Pancreas (tissue), 10 donors: ENCODE data around the gene POGZ. TPM values are rescaled to one million over a fixed set of nuclear protein-coding genes. Genes with fewer than 3 reads are reported as not detected.
"Not testable (repeated sequence)": the region's sequence is repeated elsewhere in the genome, so short reads cannot be mapped to it uniquely, and the experiment has no call there.

Experiments used
- ATAC-seq, 4 donors: fragments of 200-7000 bp; cut with Tn5 transposase; one replicate each; pipeline versions ENCODE4 v1.8.0 to v1.9.1; 2020; ENCODE audit warnings: mild to moderate bottlenecking in 4 of 4, moderate library complexity in 4 of 4
- DNase-seq, 6 donors: peaks; one replicate each; pipeline ENCODE4 v3.0.0-alpha.2; 2020
- FAIRE-seq: peaks from 2 replicates; lab custom pipeline; 2012; peaks lifted over from hg19 to GRCh38; lab: Jason Lieb, UNC
- H3K27ac ChIP-seq, 4 donors: fragments of 200-600 bp; sonication (generic); 1 replicate in 3 of 4; 2 replicates in 1 of 4; pipeline versions ENCODE4 v1.5.0 to v1.8.0; 2020
- H3K27me3 ChIP-seq, 4 donors: fragments of 200-600 bp; one replicate each; pipeline ENCODE4 v1.8.0; 2021
- H3K36me3 ChIP-seq, 3 donors: fragments of 200-600 bp; sonication (generic) in 1 of 3; one replicate each; pipeline versions ENCODE4 v1.5.0 to v1.8.0; 2020 to 2021
- H3K4me1 ChIP-seq, 3 donors: fragments of 200-600 bp; one replicate each; pipeline ENCODE4 v1.8.0; 2021
- H3K4me3 ChIP-seq, 4 donors: fragments of 200-600 bp; sonication (generic) in 2 of 4; one replicate each; pipeline versions ENCODE4 v1.5.0 to v1.8.0; 2020 to 2021
- H3K9me3 ChIP-seq, 4 donors: fragments of 200-600 bp; one replicate each; pipeline ENCODE4 v1.8.0; 2021
- CTCF ChIP-seq, 4 donors: fragments of 200-600 bp; sonication (generic) in 3 of 4; IDR thresholded peaks; one replicate each; pipeline versions ENCODE4 v1.5.0 to v1.8.0; 2021; ENCODE audit warnings: antibody characterized with exemption in 4 of 4
- WGBS, 2 donors: extraction: QIAGEN DNeasy Blood & Tissue Kit; methylation state at CpG; one replicate each; pipeline ENCODE4 v1.1.7; 2013; 5-methylcytosine and 5-hydroxymethylcytosine counted together
- intact Hi-C, 3 donors: fragments of 100-400 bp; cut with DNase I; formaldehyde crosslinking; loops; one replicate each; pipeline versions ENCODE4 v1.11.1 to v1.14.2; 2022
- polyA plus RNA-seq, 2 donors: library from polyadenylated mRNA; stranded (reverse); fragments of 200-250 nt; gene quantifications; one replicate each; pipeline ENCODE4 v1.2.3, GENCODE V29; 2013
- total RNA-seq, 6 donors: library from RNA; stranded (reverse); fragmentation: NEBNext Ultra II Directional in 4 of 6; extraction: Animal tissue kit (Norgen Biotek cat#: 25700) in 4 of 6; gene quantifications; one replicate each; pipeline versions ENCODE4 v1.2.1 to v1.2.4, GENCODE V29; 2021 to 2023
- donor health status: healthy with polysubstance abuse.
- donor health status: DM: no; HTN: no; CAD: no; lungs with moderate emphysema.
- donor health status: DM: no; HTN: no; CAD: no.
- donor health status: control.
- donor health status: control.
- donor health status: Bipolar disorder and iron deficiency.
- donor health status: DM: yes; HTN: yes; CAD: no.
- donor health status: DM: no; HTN: no; CAD: no.
- donor health status: DM: no; HTN: no; CAD: no.
- donor health status: DM: yes; HTN: yes; CAD: no.

Gene POGZ
- total and polyA plus RNA-seq, 8 donors, result 24.5 to 61.0 (median 32.4) TPM

- no peaks in the 10 kb centered on the region for H3K9me3 ChIP-seq
- no peak overlapping the region for H3K4me3 ChIP-seq
- intact Hi-C loops, result no loop called here
- no peaks in the 10 kb centered on the region for H3K27me3 ChIP-seq
- TF ChIP-seq CTCF (IDR thresholded peaks at IDR 0.05), result no peak
- H3K27ac ChIP-seq, result no peak overlapping the region
- DNase-seq, result no peak
- peak in 2 of 4 donors; percentile 35 to 40 for ATAC-seq
- H3K4me1 ChIP-seq, result no peaks in the 10 kb centered on the region
- peaks cover 0 to 5% (median 3%) of the 10 kb centered on the region in 3 donors for H3K36me3 ChIP-seq
- WGBS, 2 donors, result 91 to 95% methylated on average over 3 of the region's 3 CpGs
- no peak for FAIRE-seq
Measured at GRCh38 chr1:151435174-151435573, 24.1 kb downstream of the POGZ start.

GRCh38 chr1:151433827-151434226 is 25.5 kb downstream of the POGZ start:
- H3K4me3 ChIP-seq, H3K27me3 ChIP-seq, DNase-seq, H3K27ac ChIP-seq, ATAC-seq, H3K9me3 ChIP-seq, H3K36me3 ChIP-seq, FAIRE-seq, intact Hi-C loops, H3K4me1 ChIP-seq: not testable (repeated sequence)
- 89 to 97% methylated on average over 5 of the region's 5 CpGs for WGBS, 2 donors

GRCh38 chr1:151428068-151428467 is 31.2 kb downstream of the POGZ start:
- Histone ChIP-seq H3K36me3 (peaks cover 0 to 48% (median 28%) of the 10 kb centered on the region in 3 donors), H3K27ac (no peak overlapping the region), H3K27me3 (no peaks in the 10 kb centered on the region), H3K9me3 (no peaks in the 10 kb centered on the region), H3K4me3 (no peak overlapping the region), H3K4me1 (no peaks in the 10 kb centered on the region)
- FAIRE-seq (no peak), ATAC-seq (no peak), DNase-seq (no peak)
- 91 to 96% methylated on average over 7 of the region's 7 CpGs for WGBS, 2 donors
- intact Hi-C loops, result no loop called here
- TF ChIP-seq CTCF (IDR thresholded peaks at IDR 0.05), result no peak

GRCh38 chr1:151425103-151425502 is 34.2 kb downstream of the POGZ start:
- no peak for DNase-seq
- H3K36me3 ChIP-seq, result peaks cover 0 to 61% (median 22%) of the 10 kb centered on the region in 3 donors
- intact Hi-C loops, result no loop called here
- H3K9me3 ChIP-seq, result no peaks in the 10 kb centered on the region
- TF ChIP-seq CTCF (IDR thresholded peaks at IDR 0.05), result no peak
- 57 to 58% methylated on average over 2 of the region's 2 CpGs for WGBS, 2 donors
- no peak overlapping the region for H3K4me3 ChIP-seq
- no peak for ATAC-seq
- no peaks in the 10 kb centered on the region for H3K27me3 ChIP-seq
- FAIRE-seq, result no peak
- H3K4me1 ChIP-seq, result no peaks in the 10 kb centered on the region
- no peak overlapping the region for H3K27ac ChIP-seq

- DNase-seq, result no peak
- no peak overlapping the region for H3K27ac ChIP-seq
- no peaks in the 10 kb centered on the region for H3K27me3 ChIP-seq
- no peaks in the 10 kb centered on the region for H3K4me1 ChIP-seq
- 75 to 77% methylated on average over 5 of the region's 5 CpGs for WGBS, 2 donors
- H3K4me3 ChIP-seq, result no peak overlapping the region
- no peaks in the 10 kb centered on the region for H3K9me3 ChIP-seq
- intact Hi-C loops, result no loop called here
- no peak for ATAC-seq
- peaks cover 0 to 40% (median 8%) of the 10 kb centered on the region in 3 donors for H3K36me3 ChIP-seq
- TF ChIP-seq CTCF (IDR thresholded peaks at IDR 0.05), result no peak
- no peak for FAIRE-seq
Measured at GRCh38 chr1:151419819-151420218, 39.5 kb downstream of the POGZ start.
